SK-N-SH (cell line): ENCODE results near the gene PSMB8. TPM values are rescaled to one million over a fixed set of nuclear protein-coding genes. Genes with fewer than 3 reads are reported as not detected.

Experiments
- CTCF ChIA-PET: fragments of 300-600, 350-600 bp; formaldehyde crosslinking; extraction: SDS; loops from one replicate; lab custom pipeline; 2021; lab: Yijun Ruan, JAX
- POLR2A ChIA-PET: fragments of 350-600 bp; sonication (Branson Sonifier 250); formaldehyde crosslinking; extraction: SDS; loops from one replicate; lab custom pipeline; 2020; ENCODE audit warnings: antibody characterized with exemption, inconsistent platforms; lab: Yijun Ruan, JAX
- DNase-seq: peaks from one replicate; pipeline ENCODE4 v3.0.0; 2012
- H2AFZ ChIP-seq: fragments of 200-600 bp; sonication (generic); 2 replicates; pipeline ENCODE4 v1.8.1; 2016; ENCODE audit warnings: antibody characterized with exemption, mild to moderate bottlenecking, low read depth
- H3F3A ChIP-seq: fragments of 200-600 bp; sonication (generic); replicated peaks from 2 replicates; pipeline ENCODE3; 2016; ENCODE audit warnings: antibody characterized with exemption, mild to moderate bottlenecking; ENCODE audit not compliant: insufficient read depth
- H3K27ac ChIP-seq, 2 experiments: fragments of 200-500 bp in 1 of 2; fragments of 200-600 bp in 1 of 2; sonication (Bioruptor generic) in 1 of 2; sonication (generic), shearing (Covaris generic) in 1 of 2; 2 replicates each; pipeline versions ENCODE4 v1.5.1 to v1.6.1; 2014 to 2016; ENCODE audit warnings: low read depth in 2 of 2, inconsistent platforms in 1 of 2, low read length in 1 of 2, mild to moderate bottlenecking in 1 of 2, mixed read lengths in 1 of 2
- H3K27me3 ChIP-seq: fragments of 200-600 bp; sonication (generic), shearing (Covaris generic); 2 replicates; pipeline ENCODE4 v1.6.1; 2016; ENCODE audit warnings: mixed run types; ENCODE audit not compliant: insufficient read depth
- H3K36me3 ChIP-seq, 2 experiments: fragments of 200-500 bp in 1 of 2; fragments of 200-600 bp in 1 of 2; sonication (Bioruptor generic) in 1 of 2; sonication (generic) in 1 of 2; replicated peaks in 1 of 2; 2 replicates each; pipeline versions ENCODE3 to v1.5.1; 2014 to 2016; ENCODE audit warnings: low read length in 1 of 2, mild to moderate bottlenecking in 1 of 2; ENCODE audit not compliant: insufficient read depth in 2 of 2, control insufficient read depth in 1 of 2
- H3K4me1 ChIP-seq, 2 experiments: fragments of 200-500 bp in 1 of 2; fragments of 200-600 bp in 1 of 2; sonication (Bioruptor generic) in 1 of 2; sonication (generic), shearing (Covaris generic) in 1 of 2; 2 replicates each; pipeline versions ENCODE4 v1.5.1 to v1.6.1; 2014 to 2016; ENCODE audit warnings: low read depth in 1 of 2, low read length in 1 of 2, mixed run types in 1 of 2; ENCODE audit not compliant: insufficient read depth in 2 of 2, control insufficient read depth in 1 of 2
- H3K4me2 ChIP-seq: fragments of 200-600 bp; sonication (generic), shearing (Covaris generic); 2 replicates; pipeline ENCODE4 v1.6.1; 2017; ENCODE audit warnings: mixed run types
- H3K4me3 ChIP-seq, 2 experiments: fragments of 200-500 bp in 1 of 2; fragments of 200-600 bp in 1 of 2; sonication (Bioruptor generic) in 1 of 2; sonication (generic), shearing (Covaris generic) in 1 of 2; 2 replicates each; pipeline versions ENCODE4 v1.5.1 to v1.8.1; 2014 to 2016; ENCODE audit warnings: low read depth in 2 of 2, inconsistent platforms in 1 of 2, low read length in 1 of 2, mild to moderate bottlenecking in 1 of 2, mixed read lengths in 1 of 2, moderate library complexity in 1 of 2
- H3K79me2 ChIP-seq: fragments of 200-600 bp; sonication (generic); 2 replicates; pipeline ENCODE4 v1.8.1; 2017; ENCODE audit warnings: mild to moderate bottlenecking; ENCODE audit not compliant: insufficient read depth
- H3K9ac ChIP-seq: fragments of 200-600 bp; sonication (generic); 2 replicates; pipeline ENCODE4 v1.6.1; 2017; ENCODE audit warnings: mixed run types
- H3K9me2 ChIP-seq: fragments of 200-600 bp; sonication (generic); 2 replicates; pipeline ENCODE4 v1.6.1; 2017; ENCODE audit warnings: mixed run types
- H3K9me3 ChIP-seq: fragments of 200-600 bp; sonication (generic); 2 replicates; pipeline ENCODE4 v1.6.1; 2017; ENCODE audit warnings: mixed run types, mild to moderate bottlenecking, moderate library complexity
- H4K20me1 ChIP-seq: fragments of 200-600 bp; sonication (generic); 2 replicates; pipeline ENCODE4 v1.6.1; 2017; ENCODE audit warnings: mild to moderate bottlenecking, mixed run types; ENCODE audit not compliant: insufficient read depth
- CHD2 ChIP-seq: fragments of 150-350 bp; IDR thresholded peaks from 2 replicates; pipeline ENCODE4 v1.6.1; 2018; ENCODE audit warnings: low read length; ENCODE audit not compliant: partially characterized antibody
- ELF1 ChIP-seq: IDR thresholded peaks from 2 replicates; pipeline ENCODE4 v1.4.0; 2012
- EZH2phosphoT487 ChIP-seq: fragments of 200-600 bp; sonication (generic); IDR thresholded peaks from 2 replicates; pipeline ENCODE4 v1.6.1; 2017; ENCODE audit warnings: low read depth, mixed run types, mild to moderate bottlenecking, antibody characterized with exemption, moderate library complexity, borderline replicate concordance
- FOSL2 ChIP-seq: IDR thresholded peaks from 2 replicates; pipeline ENCODE4 v1.4.0; 2012; ENCODE audit warnings: low read depth, mild to moderate bottlenecking, moderate library complexity, borderline replicate concordance
- FOXJ3 ChIP-seq: sonication (generic); formaldehyde crosslinking; IDR thresholded peaks from 2 replicates; pipeline ENCODE4 v1.5.1; 2020; ENCODE audit warnings: mild to moderate bottlenecking, missing genetic modification reagents
- IRF3 ChIP-seq: fragments of 150-350 bp; IDR thresholded peaks from 2 replicates; pipeline ENCODE4 v1.6.1; 2016; ENCODE audit warnings: mild to moderate bottlenecking, low read depth, low read length
- MEF2A ChIP-seq: IDR thresholded peaks from 2 replicates; pipeline ENCODE4 v1.4.0; 2012; ENCODE audit warnings: low read depth, borderline replicate concordance
- MXI1 ChIP-seq: IDR thresholded peaks from 2 replicates; pipeline ENCODE4 v1.6.1; 2012; ENCODE audit warnings: mild to moderate bottlenecking, low read depth, low read length, improper control_type of control experiment
- NFIC ChIP-seq: IDR thresholded peaks from 2 replicates; pipeline ENCODE4 v1.4.0; 2012; ENCODE audit warnings: borderline replicate concordance
- POLR2AphosphoS5 ChIP-seq: IDR thresholded peaks from 2 replicates; pipeline ENCODE4 v1.6.1; 2012; ENCODE audit warnings: low read depth, low read length
- REST ChIP-seq: IDR thresholded peaks from 2 replicates; pipeline ENCODE4 v1.6.1; 2012; ENCODE audit warnings: mild to moderate bottlenecking, low read depth, low read length, moderate library complexity
- RXRA ChIP-seq: IDR thresholded peaks from 2 replicates; pipeline ENCODE4 v1.4.0; 2012; ENCODE audit warnings: low read depth, mild to moderate bottlenecking, borderline replicate concordance
- SIN3A ChIP-seq: IDR thresholded peaks from 2 replicates; pipeline ENCODE4 v1.6.1; 2012; ENCODE audit warnings: low read depth, mild to moderate bottlenecking, low read length, moderate library complexity, borderline replicate concordance
- SMC3 ChIP-seq: IDR thresholded peaks from 2 replicates; pipeline ENCODE4 v1.6.1; 2012; ENCODE audit warnings: low read depth, low read length, improper control_type of control experiment
- TAF1 ChIP-seq: IDR thresholded peaks from 2 replicates; pipeline ENCODE4 v1.6.1; 2012; ENCODE audit warnings: low read depth, mild to moderate bottlenecking, low read length, moderate library complexity, borderline replicate concordance
- TCF12 ChIP-seq: IDR thresholded peaks from 2 replicates; pipeline ENCODE4 v1.4.0; 2012
- USF1 ChIP-seq: IDR thresholded peaks from 2 replicates; pipeline ENCODE4 v1.4.0; 2012; ENCODE audit warnings: low read depth, borderline replicate concordance
- YY1 ChIP-seq: IDR thresholded peaks from 2 replicates; pipeline ENCODE4 v1.4.0; 2012; ENCODE audit warnings: low read depth, mild to moderate bottlenecking
- ZBTB33 ChIP-seq: IDR thresholded peaks from 2 replicates; pipeline ENCODE4 v1.4.0; 2012; ENCODE audit warnings: low read depth, borderline replicate concordance
- WGBS: methylation state at CpG from one replicate; pipeline ENCODE4 v1.1.6; 2017; ENCODE audit warnings: low lambda C conversion rate; 5-methylcytosine and 5-hydroxymethylcytosine counted together
- polyA plus RNA-seq, 3 experiments: library from polyadenylated mRNA; depleted of rRNA; stranded (reverse); fragments of >200 nt; gene quantifications; 2 replicates each; pipeline ENCODE4 v1.2.3, GENCODE V29; 2012

PSMB8 gene
- polyA plus RNA-seq, 1 of the 3 experiments (the other 2 are of a cell fraction), result 52.8 TPM

GRCh38 chr6:32851025-32851424, 7.2 kb upstream of the PSMB8 start (continued):
- TF ChIP-seq USF1, result no peak
- no peak for TF ChIP-seq REST
- no peak for TF ChIP-seq POLR2AphosphoS5
- no peak for TF ChIP-seq IRF3
- TF ChIP-seq ELF1, result no peak
- no peak for TF ChIP-seq MXI1

- CTCF ChIA-PET, result interaction anchor here (0.9 to 3.6 kb wide), 3 partner anchors 10 to 22 kb away, joined by 3 to 31 read pairs (median 26); partner anchors contain the start of gene TAP2
- POLR2A ChIA-PET, result no interaction called here
- no peak overlapping the region for H3K9ac ChIP-seq
- H3K4me2 ChIP-seq, result no peak overlapping the region
- WGBS, result 79% methylated on average over 6 of the region's 6 CpGs
- no peaks in the 10 kb centered on the region for H3K9me3 ChIP-seq
- no peaks in the 10 kb centered on the region for H3K9me2 ChIP-seq
- H2AFZ ChIP-seq, result no peak overlapping the region
- DNase-seq, result no peak
- no peaks in the 10 kb centered on the region for H3K27me3 ChIP-seq
- peaks cover 3 to 20% of the 10 kb centered on the region in 2 experiments for H3K36me3 ChIP-seq
- no peak overlapping the region for H3K4me3 ChIP-seq
- peaks cover 0 to 15% of the 10 kb centered on the region in 2 experiments; a peak in 1 of 4 replicates for H3K4me1 ChIP-seq
- H3K27ac ChIP-seq, result no peak overlapping the region
- H3F3A ChIP-seq, result peaks cover 8% of the 10 kb centered on the region
- no peaks in the 10 kb centered on the region for H4K20me1 ChIP-seq
- H3K79me2 ChIP-seq, result peaks cover 4% of the 10 kb centered on the region; the same call in 1 of the 2 replicates
- TF ChIP-seq MXI1 (no peak), FOXJ3 (CRISPR knock-in tag) (no peak), ELF1 (no peak), ZBTB33 (no peak), IRF3 (no peak), CHD2 (no peak), RXRA (no peak), MEF2A (no peak), EZH2phosphoT487 (no peak), YY1 (no peak), SMC3 (no peak), NFIC (no peak), REST (no peak), TAF1 (no peak), FOSL2 (no peak), TCF12 (no peak), SIN3A (no peak)
Measured at GRCh38 chr6:32849126-32849525, 5.3 kb upstream of the PSMB8 start.
